Measurements from ENCODE around the gene WAPL.

The WAPL gene

GRCh38 chr10:86446987-86447386 lies 74.6 kb downstream of the WAPL start:
- TF ChIP-seq CTCF (IDR thresholded peaks at IDR 0.05; ENCODE audit: low read depth, low read length): no peak
- no peak for TF ChIP-seq MAX (IDR thresholded peaks at IDR 0.05; ENCODE audit: low read depth, low read length)
- TF ChIP-seq MYC (IDR thresholded peaks at IDR 0.05; ENCODE audit: low read depth, low read length): no peak
- no peak for TF ChIP-seq POLR2A (IDR thresholded peaks at IDR 0.05; ENCODE audit: extremely low read depth, insufficient read length)
- H3K4me3 ChIP-seq (ENCODE audit: low read depth, low read length): no peak overlapping the region
- no peak for DNase-seq (ENCODE audit: low read depth)

GRCh38 chr10:86446440-86446839 lies 75.2 kb downstream of the WAPL start:
- DNase-seq (ENCODE audit: low read depth): no peak
- no peak overlapping the region for H3K4me3 ChIP-seq (ENCODE audit: low read depth, low read length)
- TF ChIP-seq MYC (IDR thresholded peaks at IDR 0.05; ENCODE audit: low read depth, low read length): no peak
- no peak for TF ChIP-seq CTCF (IDR thresholded peaks at IDR 0.05; ENCODE audit: low read depth, low read length)
- TF ChIP-seq MAX (IDR thresholded peaks at IDR 0.05; ENCODE audit: low read depth, low read length): no peak
- no peak for TF ChIP-seq POLR2A (IDR thresholded peaks at IDR 0.05; ENCODE audit: extremely low read depth, insufficient read length)

GRCh38 chr10:86443936-86444335 lies 77.7 kb downstream of the WAPL start:
- no peak overlapping the region for H3K4me3 ChIP-seq (ENCODE audit: low read depth, low read length)
- TF ChIP-seq POLR2A (IDR thresholded peaks at IDR 0.05; ENCODE audit: extremely low read depth, insufficient read length) (no peak), CTCF (IDR thresholded peaks at IDR 0.05; ENCODE audit: low read depth, low read length) (no peak), MYC (IDR thresholded peaks at IDR 0.05; ENCODE audit: low read depth, low read length) (no peak), MAX (IDR thresholded peaks at IDR 0.05; ENCODE audit: low read depth, low read length) (no peak)
- no peak for DNase-seq (ENCODE audit: low read depth)

- TF ChIP-seq MYC (IDR thresholded peaks at IDR 0.05; ENCODE audit: low read depth, low read length): no peak
- no peak for TF ChIP-seq MAX (IDR thresholded peaks at IDR 0.05; ENCODE audit: low read depth, low read length)
- no peak for TF ChIP-seq CTCF (IDR thresholded peaks at IDR 0.05; ENCODE audit: low read depth, low read length)
- TF ChIP-seq POLR2A (IDR thresholded peaks at IDR 0.05; ENCODE audit: extremely low read depth, insufficient read length): no peak
- no peak for DNase-seq (ENCODE audit: low read depth)
Measured at GRCh38 chr10:86443069-86443468, 78.5 kb downstream of the WAPL start.

GRCh38 chr10:86440874-86441843 lies 80.4 kb downstream of the WAPL start:
- no peak overlapping the region for H3K4me3 ChIP-seq (ENCODE audit: low read depth, low read length)
- TF ChIP-seq POLR2A (IDR thresholded peaks at IDR 0.05; ENCODE audit: extremely low read depth, insufficient read length) (no peak), CTCF (IDR thresholded peaks at IDR 0.05; ENCODE audit: low read depth, low read length) (no peak), MYC (IDR thresholded peaks at IDR 0.05; ENCODE audit: low read depth, low read length) (no peak), MAX (IDR thresholded peaks at IDR 0.05; ENCODE audit: low read depth, low read length) (no peak)
- DNase-seq (ENCODE audit: low read depth): no peak

More at GRCh38 chr10:86443069-86443468, 78.5 kb downstream of the WAPL start:
- H3K4me3 ChIP-seq (ENCODE audit: low read depth, low read length): no peak overlapping the region

Measured in NB4 (cell line).